SK-N-SH (cell line): ENCODE results near the gene STK36.

Source experiments
- EZH2phosphoT487 ChIP-seq: fragments of 200-600 bp; sonication (generic); IDR thresholded peaks from 2 replicates; pipeline ENCODE4 v1.6.1; 2017; ENCODE audit warnings: low read depth, mixed run types, mild to moderate bottlenecking, antibody characterized with exemption, moderate library complexity, borderline replicate concordance
- FOXM1 ChIP-seq: IDR thresholded peaks from 2 replicates; pipeline ENCODE4 v1.4.0; 2012; ENCODE audit warnings: low read depth, mild to moderate bottlenecking
- GATA2 ChIP-seq: sonication (generic); formaldehyde crosslinking; IDR thresholded peaks from 2 replicates; pipeline ENCODE4 v1.5.0; 2020; ENCODE audit warnings: mild to moderate bottlenecking, missing genetic modification reagents
- JUND ChIP-seq: IDR thresholded peaks from 2 replicates; pipeline ENCODE4 v1.4.0; 2012
- NFIC ChIP-seq: IDR thresholded peaks from 2 replicates; pipeline ENCODE4 v1.4.0; 2012; ENCODE audit warnings: borderline replicate concordance
- RAD21 ChIP-seq: IDR thresholded peaks from 2 replicates; pipeline ENCODE4 v1.6.1; 2012; ENCODE audit warnings: mild to moderate bottlenecking, low read length
- RCOR1 ChIP-seq: fragments of 150-350 bp; IDR thresholded peaks from 2 replicates; pipeline ENCODE4 v1.6.1; 2017; ENCODE audit warnings: antibody characterized with exemption, low read length
- TAF1 ChIP-seq: IDR thresholded peaks from 2 replicates; pipeline ENCODE4 v1.6.1; 2012; ENCODE audit warnings: low read depth, mild to moderate bottlenecking, low read length, moderate library complexity, borderline replicate concordance
- TCF12 ChIP-seq: IDR thresholded peaks from 2 replicates; pipeline ENCODE4 v1.4.0; 2012
- TF ChIP-seq, protein P1 (sequence below): fragments of 200-600 bp; sonication (generic); IDR thresholded peaks from 2 replicates; pipeline ENCODE4 v1.6.1; 2017; ENCODE audit warnings: antibody characterized with exemption, mild to moderate bottlenecking, moderate library complexity
- TF ChIP-seq, protein P2 (sequence below): IDR thresholded peaks from 2 replicates; pipeline ENCODE4; 2012
- TF ChIP-seq, protein P3 (sequence below): IDR thresholded peaks from 2 replicates; pipeline ENCODE4 v1.4.0; 2012; ENCODE audit warnings: low read depth, borderline replicate concordance

DNA sequence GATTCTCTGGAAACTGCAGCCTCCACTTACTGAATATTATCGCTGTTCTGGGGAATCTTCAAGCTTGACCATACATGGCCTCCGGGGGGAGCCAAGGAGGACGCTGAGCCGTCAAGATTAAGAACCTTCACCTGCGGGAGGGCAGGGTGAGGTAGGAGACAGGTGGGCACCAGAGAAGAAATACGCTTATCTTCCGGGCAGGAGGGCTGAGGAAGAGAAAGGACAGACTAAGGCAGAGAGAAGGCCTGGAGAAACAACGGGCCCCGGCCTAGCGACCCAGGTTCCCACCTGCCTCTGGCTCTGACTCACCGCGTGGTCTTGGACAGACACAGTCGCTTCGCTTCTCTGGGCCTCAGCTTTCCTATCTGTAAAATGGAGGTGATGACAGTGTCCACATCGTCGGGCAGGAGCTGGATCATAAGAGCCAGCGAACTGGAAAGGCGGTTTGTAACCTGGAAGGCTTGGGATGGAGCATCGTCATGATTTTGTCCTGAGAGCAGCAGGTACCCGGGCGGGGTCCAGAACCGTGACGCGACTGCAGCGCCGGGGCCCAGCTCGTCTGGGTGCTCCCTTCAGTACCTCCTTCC lies 13.1 kb upstream of the STK36 start:
- TF ChIP-seq, protein P1, sequence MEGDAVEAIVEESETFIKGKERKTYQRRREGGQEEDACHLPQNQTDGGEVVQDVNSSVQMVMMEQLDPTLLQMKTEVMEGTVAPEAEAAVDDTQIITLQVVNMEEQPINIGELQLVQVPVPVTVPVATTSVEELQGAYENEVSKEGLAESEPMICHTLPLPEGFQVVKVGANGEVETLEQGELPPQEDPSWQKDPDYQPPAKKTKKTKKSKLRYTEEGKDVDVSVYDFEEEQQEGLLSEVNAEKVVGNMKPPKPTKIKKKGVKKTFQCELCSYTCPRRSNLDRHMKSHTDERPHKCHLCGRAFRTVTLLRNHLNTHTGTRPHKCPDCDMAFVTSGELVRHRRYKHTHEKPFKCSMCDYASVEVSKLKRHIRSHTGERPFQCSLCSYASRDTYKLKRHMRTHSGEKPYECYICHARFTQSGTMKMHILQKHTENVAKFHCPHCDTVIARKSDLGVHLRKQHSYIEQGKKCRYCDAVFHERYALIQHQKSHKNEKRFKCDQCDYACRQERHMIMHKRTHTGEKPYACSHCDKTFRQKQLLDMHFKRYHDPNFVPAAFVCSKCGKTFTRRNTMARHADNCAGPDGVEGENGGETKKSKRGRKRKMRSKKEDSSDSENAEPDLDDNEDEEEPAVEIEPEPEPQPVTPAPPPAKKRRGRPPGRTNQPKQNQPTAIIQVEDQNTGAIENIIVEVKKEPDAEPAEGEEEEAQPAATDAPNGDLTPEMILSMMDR, result peak; percentile 62
- TF ChIP-seq EZH2phosphoT487 (no peak), RAD21 (0 out of 2 replicates have a peak, but pooled peaks have one; percentile 7), GATA2 (CRISPR knock-in tag) (no peak), JUND (no peak), FOXM1 (no peak), TCF12 (no peak), TAF1 (no peak), NFIC (no peak), RCOR1 (no peak)
- TF ChIP-seq, protein P2, sequence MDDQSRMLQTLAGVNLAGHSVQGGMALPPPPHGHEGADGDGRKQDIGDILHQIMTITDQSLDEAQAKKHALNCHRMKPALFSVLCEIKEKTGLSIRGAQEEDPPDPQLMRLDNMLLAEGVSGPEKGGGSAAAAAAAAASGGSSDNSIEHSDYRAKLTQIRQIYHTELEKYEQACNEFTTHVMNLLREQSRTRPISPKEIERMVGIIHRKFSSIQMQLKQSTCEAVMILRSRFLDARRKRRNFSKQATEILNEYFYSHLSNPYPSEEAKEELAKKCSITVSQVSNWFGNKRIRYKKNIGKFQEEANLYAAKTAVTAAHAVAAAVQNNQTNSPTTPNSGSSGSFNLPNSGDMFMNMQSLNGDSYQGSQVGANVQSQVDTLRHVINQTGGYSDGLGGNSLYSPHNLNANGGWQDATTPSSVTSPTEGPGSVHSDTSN, result no peak
- TF ChIP-seq, protein P3, sequence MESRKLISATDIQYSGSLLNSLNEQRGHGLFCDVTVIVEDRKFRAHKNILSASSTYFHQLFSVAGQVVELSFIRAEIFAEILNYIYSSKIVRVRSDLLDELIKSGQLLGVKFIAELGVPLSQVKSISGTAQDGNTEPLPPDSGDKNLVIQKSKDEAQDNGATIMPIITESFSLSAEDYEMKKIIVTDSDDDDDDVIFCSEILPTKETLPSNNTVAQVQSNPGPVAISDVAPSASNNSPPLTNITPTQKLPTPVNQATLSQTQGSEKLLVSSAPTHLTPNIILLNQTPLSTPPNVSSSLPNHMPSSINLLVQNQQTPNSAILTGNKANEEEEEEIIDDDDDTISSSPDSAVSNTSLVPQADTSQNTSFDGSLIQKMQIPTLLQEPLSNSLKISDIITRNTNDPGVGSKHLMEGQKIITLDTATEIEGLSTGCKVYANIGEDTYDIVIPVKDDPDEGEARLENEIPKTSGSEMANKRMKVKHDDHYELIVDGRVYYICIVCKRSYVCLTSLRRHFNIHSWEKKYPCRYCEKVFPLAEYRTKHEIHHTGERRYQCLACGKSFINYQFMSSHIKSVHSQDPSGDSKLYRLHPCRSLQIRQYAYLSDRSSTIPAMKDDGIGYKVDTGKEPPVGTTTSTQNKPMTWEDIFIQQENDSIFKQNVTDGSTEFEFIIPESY, result no peak
